CD14-positive monocyte (primary cell): ENCODE data around the gene HINT2. TPM values are rescaled to one million over a fixed set of nuclear protein-coding genes. Genes with fewer than 3 reads are reported as not detected.

Source experiments
- DNase-seq, 3 donors: peaks; one replicate each; pipeline ENCODE4 v3.0.0-alpha.2; 2011 to 2022
- H2AFZ ChIP-seq: 2 replicates; pipeline ENCODE4 v1.6.0; 2012; ENCODE audit warnings: mild to moderate bottlenecking, low read depth, low read length, inconsistent platforms; ENCODE audit not compliant: insufficient read depth, poor library complexity, severe bottlenecking
- H3K27ac ChIP-seq, 2 donors: 1 replicate in 1 of 2; 2 replicates in 1 of 2; pipeline ENCODE4 v1.5.1; 2012 to 2013; ENCODE audit warnings: low read length in 2 of 2, control low read depth in 1 of 2, inconsistent platforms in 1 of 2, low read depth in 1 of 2, mild to moderate bottlenecking in 1 of 2
- H3K27me3 ChIP-seq, 2 donors: one replicate each; pipeline versions ENCODE4 v1.6.0 to v1.6.1; 2011 to 2013; ENCODE audit warnings: low read length in 2 of 2; ENCODE audit not compliant: control insufficient read depth in 2 of 2, insufficient read depth in 2 of 2
- H3K36me3 ChIP-seq, 2 donors: replicated peaks in 1 of 2; 1 replicate in 1 of 2; 2 replicates in 1 of 2; pipeline versions ENCODE4 v1.5.1 to v1.6.1; 2012 to 2013; ENCODE audit warnings: low read length in 2 of 2, control low read depth in 1 of 2, inconsistent platforms in 1 of 2, mild to moderate bottlenecking in 1 of 2; ENCODE audit not compliant: insufficient read depth in 2 of 2, control insufficient read depth in 1 of 2
- H3K4me1 ChIP-seq, 2 donors: 1 replicate in 1 of 2; 2 replicates in 1 of 2; pipeline versions ENCODE4 v1.5.1 to v1.6.1; 2012 to 2013; ENCODE audit warnings: low read length in 2 of 2, control low read depth in 1 of 2, inconsistent platforms in 1 of 2, mild to moderate bottlenecking in 1 of 2, moderate library complexity in 1 of 2; ENCODE audit not compliant: insufficient read depth in 2 of 2, control insufficient read depth in 1 of 2
- H3K4me2 ChIP-seq: replicated peaks from 2 replicates; pipeline ENCODE3; 2012; ENCODE audit warnings: low read length, moderate library complexity, mild to moderate bottlenecking; ENCODE audit not compliant: poor library complexity, severe bottlenecking; ENCODE audit errors: extremely low read depth
- H3K4me3 ChIP-seq, 3 experiments: fragments of 200-600 bp in 1 of 3; sonication (generic) in 1 of 3; replicated peaks in 1 of 3; 1 replicate in 2 of 3; 2 replicates in 1 of 3; pipeline ENCODE4 v1.5.1; 2011 to 2013; ENCODE audit warnings: low read length in 3 of 3, mild to moderate bottlenecking in 3 of 3, control low read depth in 2 of 3, low read depth in 2 of 3, inconsistent platforms in 1 of 3, moderate library complexity in 1 of 3
- H3K79me2 ChIP-seq: 2 replicates; pipeline ENCODE4 v1.6.0; 2012; ENCODE audit warnings: mild to moderate bottlenecking, control low read depth, inconsistent platforms, low read length, moderate library complexity; ENCODE audit not compliant: insufficient read depth
- H3K9ac ChIP-seq: 2 replicates; pipeline ENCODE4 v1.6.0; 2017; ENCODE audit warnings: low read length, mild to moderate bottlenecking; ENCODE audit not compliant: insufficient read depth, poor library complexity, severe bottlenecking
- H3K9me3 ChIP-seq, 2 donors: replicated peaks in 1 of 2; 1 replicate in 1 of 2; 2 replicates in 1 of 2; pipeline versions ENCODE4 v1.5.1 to v1.6.1; 2012 to 2013; ENCODE audit warnings: low read length in 2 of 2, control low read depth in 1 of 2; ENCODE audit not compliant: control insufficient read depth in 1 of 2, insufficient read depth in 1 of 2
- H4K20me1 ChIP-seq: 2 replicates; pipeline ENCODE4 v1.6.0; 2012; ENCODE audit warnings: mild to moderate bottlenecking, low read length, control low read depth, moderate library complexity; ENCODE audit not compliant: insufficient read depth
- H3K27ac Mint-ChIP-seq, 7 donors: one replicate each; pipeline ENCODE4 v1.8.0; 2020; ENCODE audit warnings: mild to moderate bottlenecking in 7 of 7, mixed read lengths in 7 of 7, moderate library complexity in 6 of 7, inconsistent platforms in 2 of 7
- H3K27me3 Mint-ChIP-seq, 3 donors: one replicate each; pipeline ENCODE4 v1.8.0; 2021 to 2022; ENCODE audit warnings: low read depth in 3 of 3, mild to moderate bottlenecking in 3 of 3, mixed read lengths in 3 of 3, moderate library complexity in 3 of 3, inconsistent platforms in 1 of 3
- H3K36me3 Mint-ChIP-seq, 2 donors: one replicate each; pipeline ENCODE4 v1.8.0; 2020; ENCODE audit warnings: mixed read lengths in 2 of 2, inconsistent platforms in 1 of 2, mild to moderate bottlenecking in 1 of 2
- H3K4me1 Mint-ChIP-seq: one replicate; pipeline ENCODE4 v1.8.0; 2020; ENCODE audit warnings: mild to moderate bottlenecking, mixed read lengths
- H3K4me3 Mint-ChIP-seq, 2 donors: one replicate each; pipeline ENCODE4 v1.8.0; 2020; ENCODE audit warnings: mild to moderate bottlenecking in 2 of 2, mixed read lengths in 2 of 2, moderate library complexity in 1 of 2
- H3K9me3 Mint-ChIP-seq, 7 donors: one replicate each; pipeline ENCODE4 v1.8.0; 2020 to 2022; ENCODE audit warnings: mixed read lengths in 7 of 7, mild to moderate bottlenecking in 6 of 7, moderate library complexity in 6 of 7, inconsistent platforms in 2 of 7
- WGBS: methylation state at CpG from one replicate; pipeline ENCODE4 v1.1.5; 2013; ENCODE audit warnings: missing lambda C conversion rate; ENCODE audit not compliant: insufficient coverage; 5-methylcytosine and 5-hydroxymethylcytosine counted together
- intact Hi-C, 2 donors: fragments of 100-400 bp; cut with micrococcal nuclease; formaldehyde crosslinking; loops; one replicate each; pipeline versions ENCODE4 v1.15.0 to v1.15.1; 2023
- polyA plus RNA-seq, 3 donors: library from polyadenylated mRNA; depleted of rRNA in 1 of 3; unstranded in 2 of 3; stranded (reverse) in 1 of 3; fragments of 300-500 nt in 2 of 3; fragments of >200 nt in 1 of 3; fragmentation: Illumina TruSeq in 2 of 3; gene quantifications; 1 replicate in 2 of 3; 2 replicates in 1 of 3; pipeline ENCODE4 v1.2.3, GENCODE V29; 2012 to 2021
- TF ChIP-seq, protein P1 (sequence below): fragments of 200-600 bp; IDR thresholded peaks from one replicate; pipeline ENCODE4 v1.8.0; 2022; ENCODE audit warnings: antibody characterized with exemption, mild to moderate bottlenecking

HINT2 gene
- polyA plus RNA-seq, 3 donors: 19.9 to 64.5 (median 59.1) TPM

DNA sequence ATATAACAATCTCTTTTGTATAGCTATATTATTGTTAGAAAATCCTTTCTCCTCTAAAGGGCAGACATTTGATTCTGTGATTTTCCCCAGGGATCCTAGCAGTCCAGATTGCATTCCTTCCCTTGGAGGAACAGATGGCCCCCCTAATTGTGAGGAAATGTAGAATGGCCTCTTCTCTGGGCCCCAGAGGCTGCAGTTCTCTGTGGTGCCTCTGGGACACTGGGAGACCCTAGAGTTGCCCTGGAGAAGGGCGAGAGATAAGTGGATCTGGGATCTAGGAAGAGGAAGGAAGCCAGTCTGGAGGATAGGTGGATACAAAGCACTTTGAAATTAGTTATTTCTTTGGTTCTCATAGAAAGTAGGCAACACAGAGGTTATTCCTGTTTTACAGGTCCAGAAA is 1.9 kb upstream of the HINT2 start:
- no peak for DNase-seq
- no peak overlapping the region for H3K4me3 ChIP-seq
- TF ChIP-seq, protein P1, sequence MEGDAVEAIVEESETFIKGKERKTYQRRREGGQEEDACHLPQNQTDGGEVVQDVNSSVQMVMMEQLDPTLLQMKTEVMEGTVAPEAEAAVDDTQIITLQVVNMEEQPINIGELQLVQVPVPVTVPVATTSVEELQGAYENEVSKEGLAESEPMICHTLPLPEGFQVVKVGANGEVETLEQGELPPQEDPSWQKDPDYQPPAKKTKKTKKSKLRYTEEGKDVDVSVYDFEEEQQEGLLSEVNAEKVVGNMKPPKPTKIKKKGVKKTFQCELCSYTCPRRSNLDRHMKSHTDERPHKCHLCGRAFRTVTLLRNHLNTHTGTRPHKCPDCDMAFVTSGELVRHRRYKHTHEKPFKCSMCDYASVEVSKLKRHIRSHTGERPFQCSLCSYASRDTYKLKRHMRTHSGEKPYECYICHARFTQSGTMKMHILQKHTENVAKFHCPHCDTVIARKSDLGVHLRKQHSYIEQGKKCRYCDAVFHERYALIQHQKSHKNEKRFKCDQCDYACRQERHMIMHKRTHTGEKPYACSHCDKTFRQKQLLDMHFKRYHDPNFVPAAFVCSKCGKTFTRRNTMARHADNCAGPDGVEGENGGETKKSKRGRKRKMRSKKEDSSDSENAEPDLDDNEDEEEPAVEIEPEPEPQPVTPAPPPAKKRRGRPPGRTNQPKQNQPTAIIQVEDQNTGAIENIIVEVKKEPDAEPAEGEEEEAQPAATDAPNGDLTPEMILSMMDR: no peak
- 100% methylated on average over 1 of the region's 1 CpG for WGBS
- H3K4me1 Mint-ChIP-seq: peaks cover 28% of the 10 kb centered on the region
- H3K36me3 ChIP-seq: no peaks in the 10 kb centered on the region
- H3K4me2 ChIP-seq: no peak overlapping the region
- H4K20me1 ChIP-seq: no peaks in the 10 kb centered on the region
- H3K79me2 ChIP-seq: peaks cover 4% of the 10 kb centered on the region
- no peak overlapping the region for H3K9ac ChIP-seq
- no peaks in the 10 kb centered on the region for H3K9me3 Mint-ChIP-seq
- H2AFZ ChIP-seq: no peak overlapping the region
- intact Hi-C loops: loop anchor here in 1 of 2 donors (10.0 kb wide), 1 partner anchor 212 kb away; the partner anchor contains the start of gene TESK1
- no peaks in the 10 kb centered on the region for H3K27me3 ChIP-seq
- no peaks in the 10 kb centered on the region for H3K36me3 Mint-ChIP-seq
- peaks cover 3 to 8% (median 6%) of the 10 kb centered on the region in 3 donors for H3K27me3 Mint-ChIP-seq
- no peak overlapping the region for H3K4me3 Mint-ChIP-seq
- no peak overlapping the region for H3K27ac Mint-ChIP-seq
- no peak overlapping the region for H3K27ac ChIP-seq
- no peaks in the 10 kb centered on the region for H3K9me3 ChIP-seq
- H3K4me1 ChIP-seq: peaks cover 29 to 38% of the 10 kb centered on the region in 2 donors

DNA sequence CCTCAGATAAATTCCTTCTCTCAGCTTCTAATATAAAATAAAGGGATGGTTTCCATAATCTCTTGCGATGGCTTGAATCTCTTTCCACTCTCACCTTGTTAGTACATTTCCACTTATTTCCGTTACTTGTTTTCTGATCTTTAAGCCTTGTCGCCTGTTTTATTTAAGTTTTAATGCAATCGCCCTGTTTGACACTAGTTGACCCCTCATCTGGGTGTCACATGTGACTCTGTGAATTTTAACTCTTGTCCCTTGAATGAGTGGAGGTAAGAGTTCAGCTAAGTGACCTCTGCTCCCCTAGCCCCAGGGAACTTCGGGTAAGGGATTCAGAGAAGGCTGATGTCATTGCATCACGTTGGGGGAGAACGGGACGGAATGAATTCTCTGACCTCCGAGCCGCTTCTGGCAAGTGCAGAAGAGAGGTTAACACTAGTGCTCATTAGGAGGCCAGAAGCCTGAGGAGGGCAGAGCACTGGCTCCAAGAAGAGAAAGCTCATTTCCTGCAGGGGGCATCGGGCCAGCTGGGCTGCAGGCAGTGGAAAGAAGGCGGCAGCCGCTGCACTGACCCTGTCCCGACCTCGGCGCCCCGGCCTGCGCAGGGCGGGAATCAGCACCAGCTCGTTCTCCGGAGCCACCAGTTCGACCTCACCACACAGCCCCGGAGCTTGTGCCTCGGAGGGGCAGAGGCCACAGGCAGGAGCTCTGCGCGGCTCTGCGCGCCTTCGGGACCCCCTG is 569 bp downstream of the HINT2 start:
- Histone ChIP-seq H3K9ac (peak overlapping the region; percentile 71), H3K27ac (peak overlapping the region; percentile 70 to 80), H3K9me3 (no peaks in the 10 kb centered on the region), H4K20me1 (no peaks in the 10 kb centered on the region), H3K79me2 (peaks cover 4% of the 10 kb centered on the region), H3K4me1 (peaks cover 35 to 44% of the 10 kb centered on the region in 2 donors), H2AFZ (peak overlapping the region; percentile 99), H3K4me2 (peak overlapping the region; percentile 94), H3K4me3 (peak overlapping the region; percentile 78 to 90 (median 88)), H3K36me3 (no peaks in the 10 kb centered on the region), H3K27me3 (no peaks in the 10 kb centered on the region)
- H3K9me3 Mint-ChIP-seq: no peaks in the 10 kb centered on the region
- H3K27ac Mint-ChIP-seq: peak overlapping the region; percentile 17 to 90 (median 88)
- WGBS: 3% methylated on average over 26 of the region's 29 CpGs
- intact Hi-C loops: loop anchor here (5.0 to 10.0 kb wide), 2 partner anchors 167 to 209 kb away; partner anchors contain the start of gene TESK1 (in 1 of the 2)
- H3K36me3 Mint-ChIP-seq: peaks cover 2 to 4% of the 10 kb centered on the region in 2 donors
- TF ChIP-seq, protein P1: peak; percentile 27
- H3K4me1 Mint-ChIP-seq: peaks cover 34% of the 10 kb centered on the region
- DNase-seq: peak; percentile 30 to 49 (median 38)
- H3K4me3 Mint-ChIP-seq: peak overlapping the region; percentile 88 to 94
- H3K27me3 Mint-ChIP-seq: peaks cover 1 to 9% (median 4%) of the 10 kb centered on the region in 3 donors
